GM18502 (cell line): ENCODE measurements around the gene LIN7A.
"Not testable (repeated sequence)": the region's sequence is repeated elsewhere in the genome, so short reads cannot be mapped to it uniquely, and the experiment has no call there.

Experiments
- ATAC-seq: cut with Tn5 transposase; IDR thresholded peaks from one replicate; pipeline ENCODE4 v1.9.1; 2021; ENCODE audit warnings: mild to moderate bottlenecking; ENCODE audit not compliant: unreplicated experiment, poor library complexity

The LIN7A gene

GRCh38 chr12:80925237-80925636, 12.5 kb downstream of the LIN7A start:
- ATAC-seq = no peak

DNA sequence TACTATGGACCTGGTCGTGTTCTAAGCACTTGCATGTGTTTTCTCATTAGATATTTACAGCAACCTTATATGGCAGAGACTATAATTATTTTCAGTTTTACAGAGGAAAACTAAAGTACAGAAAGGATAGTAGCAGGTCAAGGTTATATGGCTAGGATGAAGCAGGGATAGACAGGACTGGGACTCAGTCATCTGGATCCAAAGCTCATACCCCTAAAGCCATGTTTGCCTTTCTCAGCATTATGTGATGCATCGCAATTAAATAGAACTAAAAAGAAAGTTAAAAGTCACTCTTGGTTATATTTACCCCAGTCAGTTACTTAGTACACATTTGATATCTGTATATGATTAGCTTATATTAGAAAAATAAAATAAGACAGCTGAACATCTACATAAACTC, 13.3 kb downstream of the LIN7A start:
- no peak for ATAC-seq

DNA sequence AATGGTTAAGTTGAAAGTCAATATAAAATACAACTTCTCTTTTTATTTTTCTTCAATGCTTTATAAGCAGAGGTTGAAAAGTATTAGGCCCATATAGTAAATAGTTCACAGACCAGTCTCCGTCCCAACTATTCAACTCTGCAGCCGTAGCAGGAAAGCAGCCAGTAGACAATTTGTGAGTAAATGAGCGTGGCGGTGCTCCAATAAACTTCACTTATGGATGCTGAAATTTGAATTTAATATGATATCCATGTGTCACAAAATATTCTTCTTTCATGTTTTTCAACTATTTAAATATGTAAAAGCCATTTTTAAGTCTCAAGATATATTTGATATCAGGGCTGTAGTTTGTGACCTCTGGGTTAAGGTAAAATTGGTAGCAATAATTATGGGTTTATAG, 17.7 kb downstream of the LIN7A start:
- ATAC-seq = no peak

DNA sequence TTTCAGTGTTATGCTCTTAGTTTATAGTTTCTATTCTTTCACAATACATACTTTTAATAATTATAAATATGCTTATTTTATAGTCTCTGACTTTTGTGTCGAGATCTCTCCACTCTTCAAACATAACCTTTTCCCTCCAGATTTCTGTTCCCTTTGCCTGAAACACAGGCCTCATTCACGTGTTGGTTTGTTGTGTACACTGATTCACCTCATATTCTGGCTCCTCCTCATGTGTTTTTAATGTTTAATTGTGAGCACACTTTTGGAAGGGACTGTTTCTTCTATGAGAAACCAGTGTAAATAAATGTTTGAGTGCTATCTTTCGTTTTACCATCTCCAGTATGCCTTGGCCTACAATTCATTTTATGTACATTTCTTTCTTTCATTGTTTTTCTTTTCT, 20.1 kb downstream of the LIN7A start:
- ATAC-seq = no peak

DNA sequence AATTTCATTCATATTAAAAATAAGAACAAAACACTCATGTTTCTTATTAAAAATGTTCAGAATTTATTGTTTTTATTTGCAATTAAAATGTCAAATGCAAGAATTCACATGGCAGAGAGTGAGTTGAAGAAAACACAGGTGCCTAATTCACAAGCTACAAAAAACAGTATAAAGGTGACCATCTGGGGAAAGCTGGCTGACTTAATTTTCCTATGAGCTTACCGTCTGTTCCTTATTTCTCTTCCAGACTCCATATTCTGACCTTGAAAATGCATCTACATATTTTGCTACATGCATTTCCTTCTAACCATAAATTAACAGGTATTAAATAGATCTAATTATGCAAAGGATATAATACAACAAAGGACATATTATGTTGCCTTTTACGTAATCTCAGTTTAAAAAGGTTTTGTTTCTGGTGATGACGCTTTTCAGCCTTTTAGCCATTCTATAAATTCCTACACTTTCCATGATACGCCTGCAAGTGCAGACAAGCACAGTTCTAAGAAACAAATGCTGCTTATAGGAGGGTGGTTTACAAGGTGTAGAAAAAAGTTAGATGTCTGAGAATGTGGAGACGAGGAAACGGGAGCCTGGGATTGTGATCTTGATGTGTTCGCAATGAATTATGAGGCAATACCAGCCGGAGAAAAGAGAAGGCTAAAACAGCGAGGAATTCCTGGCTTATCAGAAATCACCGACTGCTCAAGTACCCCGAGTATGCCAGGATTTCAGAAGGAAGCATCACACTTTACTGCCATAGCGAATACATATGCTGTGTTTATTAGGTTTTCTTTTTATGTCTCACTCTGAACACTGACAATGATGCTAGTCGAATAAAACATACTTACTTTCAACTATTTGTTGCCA, 24.6 kb downstream of the LIN7A start:
- ATAC-seq = no peak

DNA sequence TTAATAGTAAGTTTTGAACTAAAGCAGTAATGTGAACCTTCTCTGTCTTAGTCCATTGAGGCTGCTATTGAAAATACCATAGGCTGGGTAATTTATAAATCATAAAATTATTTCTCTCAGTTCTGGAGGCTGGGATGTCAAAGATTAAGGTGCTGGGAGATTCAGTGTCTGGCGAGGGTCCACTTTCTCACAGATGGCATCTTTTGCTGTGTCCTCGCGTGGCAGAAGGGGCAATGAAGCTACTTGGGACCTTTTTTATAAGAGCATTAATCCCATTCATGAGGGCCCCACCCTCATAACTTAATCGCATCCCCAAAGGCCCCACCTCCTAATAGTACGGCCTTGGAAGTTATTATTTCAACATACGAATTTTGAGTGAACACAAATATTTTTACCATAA, 28.4 kb downstream of the LIN7A start:
- ATAC-seq = no peak

- no peak for ATAC-seq
Measured at GRCh38 chr12:80902711-80903110, 35.0 kb downstream of the LIN7A start.

GRCh38 chr12:80901661-80902060, 36.1 kb downstream of the LIN7A start:
- no peak for ATAC-seq

GRCh38 chr12:80895240-80895639, 42.5 kb downstream of the LIN7A start:
- no peak for ATAC-seq

DNA sequence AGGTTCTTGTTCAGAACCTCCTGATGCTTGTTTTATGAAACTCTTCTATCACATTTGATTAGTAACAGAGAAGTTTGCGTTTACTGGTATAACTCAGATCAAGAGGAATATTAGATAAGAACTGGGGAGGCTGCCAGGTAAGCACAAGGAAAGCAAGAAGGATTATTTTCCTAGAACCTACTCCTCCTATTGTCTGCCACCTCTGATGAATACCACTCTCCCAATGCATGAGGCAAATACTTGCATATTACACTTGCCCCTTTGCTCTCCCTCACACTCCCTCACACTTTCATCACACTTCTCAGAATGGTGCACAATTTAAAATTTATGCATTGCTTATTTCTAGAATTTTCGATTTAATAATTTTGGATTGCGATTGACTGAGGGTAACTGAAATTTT, 43.6 kb downstream of the LIN7A start:
- no peak for ATAC-seq

DNA sequence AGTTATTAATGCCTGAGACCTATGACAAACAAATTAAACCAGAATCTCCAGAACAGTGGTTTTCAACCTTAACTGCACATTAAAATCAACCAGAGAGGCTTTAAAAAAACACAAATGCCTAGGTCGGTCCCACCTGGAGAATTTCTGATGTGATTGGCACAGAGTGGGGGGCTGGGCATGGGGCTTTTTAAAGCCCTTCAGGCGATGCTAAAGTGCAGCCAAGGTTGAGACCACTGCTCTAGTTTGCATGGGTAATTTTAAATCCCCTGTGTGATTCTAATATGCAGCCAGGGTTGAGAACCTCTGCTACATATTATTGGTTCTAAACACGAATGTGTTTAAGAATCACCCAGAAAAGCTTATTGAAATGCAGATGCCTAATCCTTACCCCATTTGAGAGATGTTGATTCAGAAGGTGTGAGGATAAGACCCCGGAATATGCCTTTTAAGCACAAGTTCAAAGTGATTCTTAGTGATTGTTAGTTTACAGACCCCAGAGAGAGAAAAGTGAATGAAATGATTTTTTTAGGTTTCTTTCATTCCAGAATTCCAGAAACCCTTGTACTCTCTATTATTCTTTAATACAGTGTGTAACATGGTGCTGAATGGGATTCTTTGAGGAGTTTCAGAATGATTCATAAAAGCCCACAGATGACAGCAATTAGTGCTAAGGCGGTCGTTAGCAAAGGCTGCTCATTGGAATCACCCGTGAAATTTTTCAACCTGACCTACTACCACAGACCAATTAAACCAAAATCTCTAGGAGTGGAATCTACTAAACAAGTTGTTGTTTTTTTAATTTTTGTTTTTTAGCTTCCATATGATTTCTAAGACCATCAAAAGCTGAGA, 44.9 kb downstream of the LIN7A start:
- ATAC-seq = peak; percentile 71

GRCh38 chr12:80884651-80885050, 53.1 kb downstream of the LIN7A start:
- no peak for ATAC-seq

GRCh38 chr12:80881106-80881505, 56.6 kb downstream of the LIN7A start:
- ATAC-seq = no peak

DNA sequence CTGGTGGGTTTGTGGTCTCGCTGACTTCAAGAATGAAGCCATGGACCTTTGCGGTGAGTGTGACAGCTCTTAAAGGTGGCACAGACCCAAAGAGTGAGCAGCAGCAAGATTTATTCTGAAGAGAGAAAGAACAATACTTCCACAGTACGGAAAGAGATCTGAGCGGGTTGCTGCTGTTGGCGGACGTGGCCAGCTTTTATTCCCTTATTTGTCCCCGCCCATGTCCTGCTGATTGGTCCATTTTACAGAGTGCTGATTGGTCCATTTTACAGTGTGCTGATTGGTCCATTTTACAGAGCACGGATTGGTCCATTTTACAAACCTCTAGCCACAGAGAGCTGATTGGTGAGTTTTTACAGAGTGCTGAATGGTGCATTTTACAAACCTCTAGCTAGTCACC, 59.3 kb downstream of the LIN7A start:
- ATAC-seq = not testable (repeated sequence)

DNA sequence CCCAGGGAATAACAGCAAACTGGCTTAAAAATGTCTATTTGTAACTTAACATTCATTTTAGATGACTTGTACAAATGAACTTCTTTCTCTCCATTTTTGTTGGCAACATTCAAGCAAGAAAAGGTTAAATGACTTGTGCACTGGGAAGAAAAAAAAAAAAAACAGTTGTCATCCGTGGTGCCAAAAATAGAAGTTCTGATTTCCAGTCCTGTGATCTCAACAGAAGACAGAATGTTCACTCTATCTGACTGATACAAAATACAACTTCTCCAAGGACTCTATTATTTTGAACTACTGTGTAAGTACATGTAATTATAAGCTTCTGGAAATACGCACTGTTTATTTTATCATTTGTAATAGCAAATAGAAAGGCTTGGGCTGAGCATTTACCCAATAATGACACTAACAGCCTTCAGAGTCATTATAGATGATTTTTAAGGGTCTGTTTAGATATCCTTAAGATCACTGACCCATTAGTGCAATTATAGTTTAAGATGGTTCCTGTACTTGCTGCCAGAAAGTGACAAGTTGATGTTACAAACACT, 59.9 kb downstream of the LIN7A start:
- no peak for ATAC-seq

DNA sequence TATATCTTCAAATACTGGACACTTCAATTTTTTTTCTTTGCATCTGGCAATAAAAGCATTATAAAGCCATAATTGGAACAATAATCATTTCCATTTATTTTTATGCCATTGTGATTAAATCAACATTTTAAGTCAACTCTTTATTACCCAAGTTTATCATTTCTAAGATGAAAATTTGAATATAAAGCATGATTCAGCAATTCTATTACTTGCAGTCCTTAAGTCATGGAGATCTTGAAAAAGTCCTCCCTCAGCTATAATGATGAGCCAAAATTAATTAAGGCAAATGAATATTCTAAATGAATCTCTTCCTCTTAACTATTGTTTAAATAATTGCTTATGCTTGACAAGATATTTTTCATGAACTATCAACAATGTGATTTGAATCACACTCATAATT, 65.7 kb downstream of the LIN7A start:
- ATAC-seq = no peak

DNA sequence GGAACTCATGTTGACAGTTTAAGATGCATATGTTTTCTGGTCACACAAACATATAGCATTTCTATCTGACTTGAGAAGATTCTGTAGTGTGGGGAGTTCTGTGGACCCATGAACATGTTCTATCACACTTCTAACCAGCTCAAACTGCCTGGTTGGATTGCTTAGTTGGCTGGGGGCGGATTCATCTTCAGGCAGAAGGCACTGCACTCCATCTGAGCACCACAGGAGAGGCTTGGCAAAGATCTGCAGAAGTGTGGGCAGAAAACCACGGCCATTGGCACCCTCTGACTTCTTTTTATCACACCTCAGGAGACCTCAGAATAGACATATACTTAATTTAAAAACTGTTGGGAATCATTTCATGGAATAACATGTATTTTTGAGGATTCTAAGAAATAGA, 68.5 kb downstream of the LIN7A start:
- no peak for ATAC-seq

GRCh38 chr12:80868576-80868975, 69.2 kb downstream of the LIN7A start:
- ATAC-seq = no peak

DNA sequence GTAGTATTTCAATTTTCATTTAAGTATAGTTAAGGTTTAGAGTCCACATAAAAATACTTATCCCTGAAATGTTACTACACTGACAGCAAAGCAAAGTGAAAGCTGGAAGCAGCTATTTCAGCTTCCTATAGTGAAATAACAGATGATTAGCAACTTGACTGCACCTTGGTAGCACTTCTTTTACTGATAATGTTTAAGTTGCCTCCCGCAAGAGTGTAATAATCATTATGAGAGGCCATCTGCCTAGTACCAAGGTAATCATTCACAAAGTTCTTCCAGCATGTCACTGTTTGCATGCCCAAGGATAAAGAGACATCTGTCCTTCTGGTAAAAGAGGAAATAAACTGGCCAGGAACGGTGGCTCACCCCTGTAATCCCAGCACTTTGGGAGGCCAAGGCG, 69.8 kb downstream of the LIN7A start:
- no peak for ATAC-seq

- ATAC-seq = no peak
Measured at GRCh38 chr12:80864046-80864735, 73.5 kb downstream of the LIN7A start.

DNA sequence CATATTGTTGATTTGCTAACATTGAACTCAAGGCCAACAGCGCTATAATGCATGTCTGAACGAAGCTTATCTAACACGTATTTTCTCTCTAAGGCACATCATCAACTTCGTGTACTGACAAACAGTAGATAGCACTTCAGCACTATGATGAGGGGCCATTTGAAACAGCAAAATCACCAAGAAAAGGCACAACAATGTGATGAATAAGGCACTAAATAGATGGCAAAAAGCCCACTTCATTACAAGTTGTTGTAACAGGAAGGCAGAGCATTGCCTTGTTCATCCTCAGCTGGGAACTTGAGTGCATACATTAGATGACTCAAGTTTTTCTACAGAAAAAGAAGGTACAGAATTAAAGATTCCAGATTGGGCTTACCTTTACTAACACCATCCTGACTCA, 75.2 kb downstream of the LIN7A start:
- no peak for ATAC-seq
